Measurements from ENCODE around the gene POLR1H.

The POLR1H gene

GRCh38 chr6:30041221-30041620 is 19.8 kb upstream of the POLR1H start:
- DNase-seq (ENCODE audit: extremely low read depth, insufficient read length): no peak
- TF ChIP-seq CTCF (IDR thresholded peaks at IDR 0.05; ENCODE audit: insufficient read depth, low read length, poor library complexity, severe bottlenecking): no peak
- Histone ChIP-seq H3K27me3 (replicated peaks; ENCODE audit: control insufficient read depth, insufficient read depth, low read length) (no peaks in the 10 kb centered on the region), H3K36me3 (ENCODE audit: control insufficient read depth, insufficient read depth, low read length) (no peaks in the 10 kb centered on the region), H3K4me3 (replicated peaks; ENCODE audit: low read depth, low read length) (no peak overlapping the region)

- H3K27me3 ChIP-seq (replicated peaks; ENCODE audit: control insufficient read depth, insufficient read depth, low read length): no peaks in the 10 kb centered on the region
- no peaks in the 10 kb centered on the region for H3K36me3 ChIP-seq (ENCODE audit: control insufficient read depth, insufficient read depth, low read length)
- H3K4me3 ChIP-seq (replicated peaks; ENCODE audit: low read depth, low read length): no peak overlapping the region
- no peak for TF ChIP-seq CTCF (IDR thresholded peaks at IDR 0.05; ENCODE audit: insufficient read depth, low read length, poor library complexity, severe bottlenecking)
- no peak for DNase-seq (ENCODE audit: extremely low read depth, insufficient read length)
Observed at GRCh38 chr6:30041821-30042220, 19.2 kb upstream of the POLR1H start.

GRCh38 chr6:30042476-30042875 is 18.6 kb upstream of the POLR1H start:
- DNase-seq (ENCODE audit: extremely low read depth, insufficient read length): no peak
- TF ChIP-seq CTCF (IDR thresholded peaks at IDR 0.05; ENCODE audit: insufficient read depth, low read length, poor library complexity, severe bottlenecking): no peak
- Histone ChIP-seq H3K27me3 (replicated peaks; ENCODE audit: control insufficient read depth, insufficient read depth, low read length) (no peaks in the 10 kb centered on the region), H3K4me3 (replicated peaks; ENCODE audit: low read depth, low read length) (no peak overlapping the region), H3K36me3 (ENCODE audit: control insufficient read depth, insufficient read depth, low read length) (no peaks in the 10 kb centered on the region)

- no peak for TF ChIP-seq CTCF (IDR thresholded peaks at IDR 0.05; ENCODE audit: insufficient read depth, low read length, poor library complexity, severe bottlenecking)
- no peaks in the 10 kb centered on the region for H3K36me3 ChIP-seq (ENCODE audit: control insufficient read depth, insufficient read depth, low read length)
- no peak overlapping the region for H3K4me3 ChIP-seq (replicated peaks; ENCODE audit: low read depth, low read length)
- H3K27me3 ChIP-seq (replicated peaks; ENCODE audit: control insufficient read depth, insufficient read depth, low read length): no peaks in the 10 kb centered on the region
- DNase-seq (ENCODE audit: extremely low read depth, insufficient read length): no peak
Observed at GRCh38 chr6:30042914-30043313, 18.2 kb upstream of the POLR1H start.

GRCh38 chr6:30043744-30044143 is 17.3 kb upstream of the POLR1H start:
- no peak for TF ChIP-seq CTCF (IDR thresholded peaks at IDR 0.05; ENCODE audit: insufficient read depth, low read length, poor library complexity, severe bottlenecking)
- Histone ChIP-seq H3K4me3 (replicated peaks; ENCODE audit: low read depth, low read length) (no peak overlapping the region), H3K36me3 (ENCODE audit: control insufficient read depth, insufficient read depth, low read length) (no peaks in the 10 kb centered on the region), H3K27me3 (replicated peaks; ENCODE audit: control insufficient read depth, insufficient read depth, low read length) (no peaks in the 10 kb centered on the region)
- DNase-seq (ENCODE audit: extremely low read depth, insufficient read length): no peak

GRCh38 chr6:30044630-30045029 is 16.4 kb upstream of the POLR1H start:
- no peaks in the 10 kb centered on the region for H3K27me3 ChIP-seq (replicated peaks; ENCODE audit: control insufficient read depth, insufficient read depth, low read length)
- DNase-seq (ENCODE audit: extremely low read depth, insufficient read length): no peak
- no peak for TF ChIP-seq CTCF (IDR thresholded peaks at IDR 0.05; ENCODE audit: insufficient read depth, low read length, poor library complexity, severe bottlenecking)

More at GRCh38 chr6:30044630-30045029, 16.4 kb upstream of the POLR1H start:
- Histone ChIP-seq H3K36me3 (ENCODE audit: control insufficient read depth, insufficient read depth, low read length) (no peaks in the 10 kb centered on the region), H3K4me3 (replicated peaks; ENCODE audit: low read depth, low read length) (no peak overlapping the region)

All from GM06990 (cell line).